Psoas muscle (tissue), 8 donors: ENCODE data around the gene HSD17B8. TPM values are rescaled to one million over a fixed set of nuclear protein-coding genes. Genes with fewer than 3 reads are reported as not detected.

ENCODE experiments used
- ATAC-seq, 4 donors: fragments of 200-7000 bp; cut with Tn5 transposase; one replicate each; pipeline ENCODE4 v1.9.1; 2020; ENCODE audit warnings: moderate library complexity in 3 of 4, mild to moderate bottlenecking in 2 of 4
- DNase-seq, 2 donors: peaks; one replicate each; pipeline ENCODE4 v3.0.0-alpha.2; 2020
- H3K27ac ChIP-seq: fragments of 200-600 bp; one replicate; pipeline ENCODE4 v1.8.0; 2022
- H3K27me3 ChIP-seq, 3 donors: fragments of 200-600 bp in 1 of 3; one replicate each; pipeline versions ENCODE4 v1.6.1 to v1.8.0; 2013 to 2022; ENCODE audit warnings: low read length in 2 of 3, mild to moderate bottlenecking in 2 of 3, moderate library complexity in 1 of 3; ENCODE audit not compliant: insufficient read depth in 3 of 3
- H3K36me3 ChIP-seq, 2 donors: fragments of 200-600 bp in 1 of 2; one replicate each; pipeline versions ENCODE4 v1.6.1 to v1.8.0; 2013 to 2022; ENCODE audit warnings: low read depth in 1 of 2, mild to moderate bottlenecking in 1 of 2, moderate library complexity in 1 of 2; ENCODE audit not compliant: insufficient read depth in 1 of 2
- H3K4me1 ChIP-seq: fragments of 200-600 bp; one replicate; pipeline ENCODE4 v1.8.0; 2022
- H3K4me3 ChIP-seq: fragments of 200-600 bp; one replicate; pipeline ENCODE4 v1.8.0; 2022; ENCODE audit warnings: mild to moderate bottlenecking
- H3K9me3 ChIP-seq: fragments of 200-600 bp; one replicate; pipeline ENCODE4 v1.8.0; 2022
- WGBS, 3 donors: extraction: QIAGEN DNeasy Blood & Tissue Kit; methylation state at CpG; one replicate each; pipeline versions ENCODE4 v1.1.6 to v1.1.7; 2013; 5-methylcytosine and 5-hydroxymethylcytosine counted together
- intact Hi-C, 2 donors: fragments of 100-400 bp; cut with DNase I; formaldehyde crosslinking; loops; one replicate each; pipeline versions ENCODE4 v1.11.0 to v1.14.2; 2022
- polyA plus RNA-seq, 3 donors: library from polyadenylated mRNA; stranded (reverse); fragments of 200-250 nt; gene quantifications; one replicate each; pipeline ENCODE4 v1.2.3, GENCODE V29; 2013
- total RNA-seq, 4 donors: library from RNA; stranded (reverse); fragmentation: NEBNext Ultra II Directional in 2 of 4; extraction: Animal tissue kit (Norgen Biotek cat#: 25700) in 2 of 4; gene quantifications; one replicate each; pipeline versions ENCODE4 v1.2.1 to v1.2.4, GENCODE V29; 2021 to 2023
- TF ChIP-seq, protein P1 (sequence below): fragments of 200-600 bp; IDR thresholded peaks from one replicate; pipeline ENCODE4 v1.8.0; 2022; ENCODE audit warnings: antibody characterized with exemption
- donor health status: healthy with polysubstance abuse.
- donor health status: DM: no; HTN: no; CAD: no; lungs with moderate emphysema.
- donor health status: Bipolar disorder and iron deficiency.
- donor health status: healthy.
- donor health status: DM: yes; HTN: yes; CAD: no.
- donor health status: DM: no; HTN: no; CAD: no.
- donor health status: DM: no; HTN: no; CAD: no.
- donor health status: DM: yes; HTN: yes; CAD: no.

The HSD17B8 gene
- total and polyA plus RNA-seq, 7 donors = 5.3 to 18.9 (median 10.3) TPM

DNA sequence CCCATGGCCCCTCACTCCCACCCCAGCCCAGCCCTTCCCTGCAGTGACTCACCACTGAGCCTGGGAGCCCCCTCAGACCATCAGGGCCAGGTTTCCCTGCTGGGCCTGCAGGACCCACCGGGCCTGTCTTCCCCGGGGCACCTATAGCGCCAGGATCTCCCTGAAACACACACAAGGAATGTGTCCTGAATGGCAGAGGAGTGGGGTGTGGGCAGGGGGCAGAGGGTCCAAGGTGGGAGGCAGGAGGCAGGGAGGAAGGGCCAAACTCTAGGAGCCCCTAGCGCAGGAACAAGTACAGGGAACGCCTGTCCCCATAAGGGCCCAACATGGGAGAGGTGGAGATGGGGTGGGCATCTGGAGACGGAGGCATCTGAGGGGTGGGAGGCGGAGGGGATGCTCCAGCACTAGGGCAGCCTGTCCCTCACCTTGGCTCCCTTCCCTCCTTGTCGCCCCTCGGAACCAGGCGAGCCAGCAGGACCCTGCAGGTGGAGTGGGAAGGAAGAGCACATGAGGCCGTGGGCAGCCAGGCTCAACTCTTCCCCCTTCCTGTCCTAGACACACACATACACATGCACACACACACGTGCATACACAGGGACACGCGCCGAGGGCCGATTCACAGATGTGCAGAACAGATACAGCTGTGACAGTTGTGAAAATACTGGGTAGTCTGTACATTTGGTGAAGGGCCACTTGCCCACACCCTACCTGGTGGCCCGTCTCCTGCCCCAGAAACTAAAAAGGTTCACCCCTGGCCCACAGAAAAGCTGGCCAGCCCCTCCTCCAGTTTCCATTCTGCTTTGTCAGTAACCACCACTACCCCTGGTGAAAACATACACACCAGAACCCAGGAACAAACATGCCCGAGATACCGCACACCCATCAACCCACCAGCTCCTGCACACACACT, 36.8 kb upstream of the HSD17B8 start:
- DNase-seq = no peak
- H3K4me1 ChIP-seq = no peaks in the 10 kb centered on the region
- H3K27me3 ChIP-seq = no peaks in the 10 kb centered on the region
- no peak overlapping the region for H3K4me3 ChIP-seq
- no peak overlapping the region for H3K27ac ChIP-seq
- intact Hi-C loops = loop anchor here in 1 of 2 donors (5.0 kb wide), 1 partner anchor 70 kb away; no protein-coding TSS in a partner anchor
- TF ChIP-seq, protein P1, sequence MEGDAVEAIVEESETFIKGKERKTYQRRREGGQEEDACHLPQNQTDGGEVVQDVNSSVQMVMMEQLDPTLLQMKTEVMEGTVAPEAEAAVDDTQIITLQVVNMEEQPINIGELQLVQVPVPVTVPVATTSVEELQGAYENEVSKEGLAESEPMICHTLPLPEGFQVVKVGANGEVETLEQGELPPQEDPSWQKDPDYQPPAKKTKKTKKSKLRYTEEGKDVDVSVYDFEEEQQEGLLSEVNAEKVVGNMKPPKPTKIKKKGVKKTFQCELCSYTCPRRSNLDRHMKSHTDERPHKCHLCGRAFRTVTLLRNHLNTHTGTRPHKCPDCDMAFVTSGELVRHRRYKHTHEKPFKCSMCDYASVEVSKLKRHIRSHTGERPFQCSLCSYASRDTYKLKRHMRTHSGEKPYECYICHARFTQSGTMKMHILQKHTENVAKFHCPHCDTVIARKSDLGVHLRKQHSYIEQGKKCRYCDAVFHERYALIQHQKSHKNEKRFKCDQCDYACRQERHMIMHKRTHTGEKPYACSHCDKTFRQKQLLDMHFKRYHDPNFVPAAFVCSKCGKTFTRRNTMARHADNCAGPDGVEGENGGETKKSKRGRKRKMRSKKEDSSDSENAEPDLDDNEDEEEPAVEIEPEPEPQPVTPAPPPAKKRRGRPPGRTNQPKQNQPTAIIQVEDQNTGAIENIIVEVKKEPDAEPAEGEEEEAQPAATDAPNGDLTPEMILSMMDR = no peak
- 84 to 87% (median 84%) methylated on average over 15 to 19 of the region's 19 CpGs for WGBS, 3 donors
- no peaks in the 10 kb centered on the region for H3K9me3 ChIP-seq
- ATAC-seq = no peak
- no peaks in the 10 kb centered on the region for H3K36me3 ChIP-seq

GRCh38 chr6:33168284-33168601, 36.2 kb upstream of the HSD17B8 start:
- H3K27ac ChIP-seq = no peak overlapping the region
- no peak overlapping the region for H3K4me3 ChIP-seq
- H3K4me1 ChIP-seq = no peaks in the 10 kb centered on the region
- TF ChIP-seq, protein P1 = no peak
- 73 to 80% (median 76%) methylated on average over 6 of the region's 6 CpGs for WGBS, 3 donors
- no peaks in the 10 kb centered on the region for H3K36me3 ChIP-seq
- intact Hi-C loops = loop anchor here in 1 of 2 donors (5.0 kb wide), 1 partner anchor 69 kb away; no protein-coding TSS in a partner anchor
- no peak for DNase-seq
- no peaks in the 10 kb centered on the region for H3K9me3 ChIP-seq
- H3K27me3 ChIP-seq = no peaks in the 10 kb centered on the region
- ATAC-seq = no peak

GRCh38 chr6:33168639-33169038, 35.8 kb upstream of the HSD17B8 start:
- H3K36me3 ChIP-seq = no peaks in the 10 kb centered on the region
- no peak overlapping the region for H3K4me3 ChIP-seq
- intact Hi-C loops = loop anchor here in 1 of 2 donors (5.0 kb wide), 1 partner anchor 69 kb away; no protein-coding TSS in a partner anchor
- ATAC-seq (no peak), DNase-seq (no peak)
- TF ChIP-seq, protein P1 = no peak
- 62 to 82% (median 67%) methylated on average over 5 of the region's 5 CpGs for WGBS, 3 donors
- no peaks in the 10 kb centered on the region for H3K4me1 ChIP-seq
- no peaks in the 10 kb centered on the region for H3K27me3 ChIP-seq
- no peaks in the 10 kb centered on the region for H3K9me3 ChIP-seq
- no peak overlapping the region for H3K27ac ChIP-seq

DNA sequence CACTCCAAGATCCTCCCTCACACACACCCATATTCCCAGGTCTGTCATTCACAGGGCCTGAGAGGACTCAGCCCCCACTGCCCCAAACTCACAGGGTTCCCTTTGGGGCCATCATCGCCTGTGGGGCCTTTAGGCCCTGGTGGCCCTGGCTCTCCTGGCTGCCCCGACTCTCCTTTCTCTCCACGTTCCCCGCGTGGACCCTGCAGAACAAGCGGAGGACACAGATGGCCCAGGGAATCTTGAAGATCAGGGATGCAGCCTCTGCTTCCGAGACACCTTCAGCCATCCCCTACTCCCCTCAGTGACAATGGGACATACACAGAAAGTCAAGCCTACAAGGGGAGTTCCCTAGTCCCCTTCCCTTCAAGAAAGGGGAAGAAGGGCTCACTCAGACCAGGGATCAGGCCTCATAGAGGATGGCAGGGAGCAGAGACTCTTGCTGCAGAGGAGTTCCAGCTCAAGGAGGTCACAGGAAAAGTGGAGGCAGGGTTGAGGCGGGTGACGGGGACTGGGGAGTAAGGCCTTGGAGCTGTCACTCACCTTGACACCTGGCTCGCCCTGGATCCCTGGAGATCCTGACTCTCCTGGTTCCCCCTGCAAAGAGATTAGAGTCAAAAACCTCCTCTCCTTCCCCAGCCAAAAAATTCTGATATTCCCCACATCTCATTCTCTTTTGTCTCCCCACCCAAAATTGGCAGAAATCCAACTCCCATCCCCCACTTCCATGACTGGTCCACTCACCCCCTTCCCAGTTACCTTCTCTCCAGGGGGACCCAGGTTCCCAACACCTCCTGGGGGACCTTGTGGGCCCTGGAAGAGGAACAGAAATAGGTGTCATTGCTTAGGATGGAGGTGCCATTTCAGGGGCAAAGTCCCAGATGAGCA, 34.9 kb upstream of the HSD17B8 start:
- Histone ChIP-seq H3K36me3 (no peaks in the 10 kb centered on the region), H3K4me1 (no peaks in the 10 kb centered on the region), H3K27ac (no peak overlapping the region), H3K27me3 (no peaks in the 10 kb centered on the region), H3K4me3 (no peak overlapping the region), H3K9me3 (no peaks in the 10 kb centered on the region)
- 83 to 93% (median 91%) methylated on average over 10 of the region's 10 CpGs for WGBS, 3 donors
- ATAC-seq (no peak), DNase-seq (no peak)
- TF ChIP-seq, protein P1 = no peak
- intact Hi-C loops = loop anchor here in 1 of 2 donors (5.0 kb wide), 1 partner anchor 68 kb away; no protein-coding TSS in a partner anchor
